Parathyroid adenoma (tissue), 2 donors: ENCODE results near the gene C2CD2.

Experiments
- H2AFZ ChIP-seq: fragments of 300-600 bp; sonication (generic); one replicate; pipeline ENCODE4 v1.7.0; 2017; ENCODE audit warnings: antibody characterized with exemption, mild to moderate bottlenecking
- H3K27ac ChIP-seq: fragments of 300-600 bp; sonication (generic); one replicate; pipeline ENCODE4 v1.7.0; 2017
- H3K27me3 ChIP-seq: fragments of 300-600 bp; sonication (generic); one replicate; pipeline ENCODE4 v1.7.0; 2017; ENCODE audit warnings: low read length; ENCODE audit not compliant: control insufficient read depth, insufficient read depth
- H3K36me3 ChIP-seq: fragments of 300-600 bp; sonication (generic); one replicate; pipeline ENCODE4 v1.7.0; 2017; ENCODE audit warnings: low read length; ENCODE audit not compliant: control insufficient read depth, insufficient read depth
- H3K4me1 ChIP-seq: fragments of 300-600 bp; sonication (generic); one replicate; pipeline ENCODE4 v1.7.0; 2017; ENCODE audit warnings: control low read depth
- H3K4me2 ChIP-seq: fragments of 300-600 bp; sonication (generic); one replicate; pipeline ENCODE4 v1.7.0; 2017; ENCODE audit warnings: low read length
- H3K4me3 ChIP-seq: fragments of 300-600 bp; sonication (generic); one replicate; pipeline ENCODE4 v1.7.0; 2017; ENCODE audit warnings: low read depth, low read length
- H3K79me2 ChIP-seq: fragments of 300-600 bp; sonication (generic); one replicate; pipeline ENCODE4 v1.7.0; 2017; ENCODE audit warnings: control low read depth
- H3K9ac ChIP-seq: fragments of 300-600 bp; sonication (generic); one replicate; pipeline ENCODE4 v1.7.0; 2017; ENCODE audit warnings: mild to moderate bottlenecking
- H3K9me3 ChIP-seq: fragments of 300-600 bp; sonication (generic); one replicate; pipeline ENCODE4 v1.7.0; 2017; ENCODE audit warnings: low read length; ENCODE audit not compliant: control insufficient read depth
- CTCF ChIP-seq: fragments of 300-600 bp; sonication (generic); IDR thresholded peaks from one replicate; pipeline ENCODE4 v1.7.0; 2017; ENCODE audit warnings: antibody characterized with exemption, mild to moderate bottlenecking
- donor health status: primary hyperparathyroidism.

C2CD2 gene

GRCh38 chr21:41871293-41872030 is 82.4 kb downstream of the C2CD2 start:
- Histone ChIP-seq H3K4me3 (no peak overlapping the region), H3K4me2 (no peak overlapping the region), H3K9ac (no peak overlapping the region), H3K36me3 (no peaks in the 10 kb centered on the region), H3K4me1 (no peaks in the 10 kb centered on the region), H2AFZ (no peak overlapping the region), H3K79me2 (no peaks in the 10 kb centered on the region), H3K9me3 (no peaks in the 10 kb centered on the region), H3K27me3 (no peaks in the 10 kb centered on the region), H3K27ac (no peak overlapping the region)
- TF ChIP-seq CTCF = no peak

GRCh38 chr21:41869771-41870170 is 84.0 kb downstream of the C2CD2 start:
- H3K4me3 ChIP-seq = no peak overlapping the region
- no peaks in the 10 kb centered on the region for H3K36me3 ChIP-seq
- H2AFZ ChIP-seq = no peak overlapping the region
- no peak overlapping the region for H3K4me2 ChIP-seq
- H3K4me1 ChIP-seq = no peaks in the 10 kb centered on the region
- no peak overlapping the region for H3K9ac ChIP-seq
- no peaks in the 10 kb centered on the region for H3K9me3 ChIP-seq
- H3K27me3 ChIP-seq = no peaks in the 10 kb centered on the region
- no peak overlapping the region for H3K27ac ChIP-seq
- no peak for TF ChIP-seq CTCF
- H3K79me2 ChIP-seq = no peaks in the 10 kb centered on the region

GRCh38 chr21:41868062-41868710 is 85.6 kb downstream of the C2CD2 start:
- no peaks in the 10 kb centered on the region for H3K36me3 ChIP-seq
- no peak overlapping the region for H3K27ac ChIP-seq
- no peaks in the 10 kb centered on the region for H3K27me3 ChIP-seq
- H3K4me1 ChIP-seq = no peaks in the 10 kb centered on the region
- H3K4me2 ChIP-seq = no peak overlapping the region
- no peak overlapping the region for H3K9ac ChIP-seq
- no peak overlapping the region for H2AFZ ChIP-seq
- H3K79me2 ChIP-seq = no peaks in the 10 kb centered on the region
- no peaks in the 10 kb centered on the region for H3K9me3 ChIP-seq
- H3K4me3 ChIP-seq = no peak overlapping the region
- TF ChIP-seq CTCF = no peak

GRCh38 chr21:41867313-41867712 is 86.5 kb downstream of the C2CD2 start:
- H3K4me1 ChIP-seq = no peaks in the 10 kb centered on the region
- H2AFZ ChIP-seq = no peak overlapping the region
- no peaks in the 10 kb centered on the region for H3K27me3 ChIP-seq
- no peak for TF ChIP-seq CTCF
- H3K79me2 ChIP-seq = no peaks in the 10 kb centered on the region
- H3K9ac ChIP-seq = no peak overlapping the region
- no peak overlapping the region for H3K27ac ChIP-seq
- no peaks in the 10 kb centered on the region for H3K36me3 ChIP-seq
- H3K9me3 ChIP-seq = no peaks in the 10 kb centered on the region
- no peak overlapping the region for H3K4me3 ChIP-seq
- no peak overlapping the region for H3K4me2 ChIP-seq
